HG02981 (cell line): ENCODE measurements around the gene ARL10.

ENCODE experiments used
- ATAC-seq: cut with Tn5 transposase; IDR thresholded peaks from one replicate; pipeline ENCODE4 v1.9.1; 2021; ENCODE audit warnings: mild to moderate bottlenecking, moderate library complexity; ENCODE audit not compliant: unreplicated experiment

The ARL10 gene

GRCh38 chr5:176410486-176411180 is 45.3 kb downstream of the ARL10 start:
- ATAC-seq, result no peak

- ATAC-seq, result no peak
Measured at GRCh38 chr5:176412517-176413254, 47.4 kb downstream of the ARL10 start.

GRCh38 chr5:176413255-176413565 is 47.9 kb downstream of the ARL10 start:
- ATAC-seq, result no peak

- ATAC-seq, result no peak
Measured at GRCh38 chr5:176413709-176414191, 48.5 kb downstream of the ARL10 start.

GRCh38 chr5:176414704-176415103 is 49.4 kb downstream of the ARL10 start:
- ATAC-seq, result no peak

- no peak for ATAC-seq
Measured at GRCh38 chr5:176415240-176415951, 50.1 kb downstream of the ARL10 start.

- ATAC-seq, result peak; percentile 96
Measured at GRCh38 chr5:176415952-176416924, 51.0 kb downstream of the ARL10 start, which contains the start of gene CLTB. Gene CLTB (minus strand): TSS chr5:176416539. CDS start chr5:176416363, 176 bp downstream.

GRCh38 chr5:176416965-176417364 is 51.7 kb downstream of the ARL10 start:
- ATAC-seq, result no peak

- ATAC-seq, result no peak
Measured at GRCh38 chr5:176418251-176418650, 53.0 kb downstream of the ARL10 start.

- no peak for ATAC-seq
Measured at GRCh38 chr5:176420086-176420485, 54.8 kb downstream of the ARL10 start.

GRCh38 chr5:176420972-176421544 is 55.8 kb downstream of the ARL10 start:
- no peak for ATAC-seq

- ATAC-seq, result no peak
Measured at GRCh38 chr5:176424181-176424580, 58.9 kb downstream of the ARL10 start.

GRCh38 chr5:176425138-176425537 is 59.9 kb downstream of the ARL10 start:
- ATAC-seq, result no peak

- ATAC-seq, result no peak
Measured at GRCh38 chr5:176425791-176426190, 60.5 kb downstream of the ARL10 start.

- no peak for ATAC-seq
Measured at GRCh38 chr5:176426876-176427275, 61.6 kb downstream of the ARL10 start.

- ATAC-seq, result no peak
Measured at GRCh38 chr5:176427971-176428370, 62.7 kb downstream of the ARL10 start.

GRCh38 chr5:176429972-176430371 is 64.7 kb downstream of the ARL10 start:
- no peak for ATAC-seq
